Iris pigment epithelial cell (primary cell): ENCODE data around the gene RAB5B.
"Not testable (repeated sequence)": the region's sequence is repeated elsewhere in the genome, so short reads cannot be mapped to it uniquely, and the experiment has no call there.

ENCODE experiments used
- DNase-seq: peaks from one replicate; pipeline ENCODE4 v3.0.0-alpha.2; 2011; ENCODE audit warnings: low read depth

RAB5B gene

GRCh38 chr12:55982319-55982936 is 8.6 kb downstream of the RAB5B start:
- DNase-seq, result no peak

GRCh38 chr12:55983232-55983842 is 9.5 kb downstream of the RAB5B start:
- no peak for DNase-seq

GRCh38 chr12:55984861-55985260 is 11.0 kb downstream of the RAB5B start:
- DNase-seq, result no peak

- DNase-seq, result no peak
Measured at GRCh38 chr12:55985341-55985740, 11.5 kb downstream of the RAB5B start.

GRCh38 chr12:55985976-55986375 is 12.1 kb downstream of the RAB5B start:
- DNase-seq, result not testable (repeated sequence)

- no peak for DNase-seq
Measured at GRCh38 chr12:55991110-55991509, 17.2 kb downstream of the RAB5B start.

- DNase-seq, result no peak
Measured at GRCh38 chr12:55993230-55993853, 19.5 kb downstream of the RAB5B start.

GRCh38 chr12:55995366-55995765 is 21.5 kb downstream of the RAB5B start:
- DNase-seq, result no peak

GRCh38 chr12:55996201-55996714 is 22.4 kb downstream of the RAB5B start:
- DNase-seq, result peak; percentile 56

GRCh38 chr12:55996715-55997534 is 23.0 kb downstream of the RAB5B start, which contains the start of gene SUOX:
Gene SUOX, plus strand, starts transcription at chr12:55997276. Its CDS starts 4,946 bp downstream, at chr12:56002222.
- DNase-seq, result peak; percentile 99

GRCh38 chr12:55997535-55997859 is 23.6 kb downstream of the RAB5B start:
- no peak for DNase-seq

- not testable (repeated sequence) for DNase-seq
Measured at GRCh38 chr12:55999522-55999921, 25.6 kb downstream of the RAB5B start.

- not testable (repeated sequence) for DNase-seq
Measured at GRCh38 chr12:55999999-56000540, 26.2 kb downstream of the RAB5B start.

GRCh38 chr12:56001487-56002100 is 27.7 kb downstream of the RAB5B start:
- DNase-seq, result no peak

GRCh38 chr12:56003376-56003775 is 29.5 kb downstream of the RAB5B start:
- DNase-seq, result peak; percentile 16

GRCh38 chr12:56004211-56004610 is 30.3 kb downstream of the RAB5B start:
- no peak for DNase-seq

- peak; percentile 7 for DNase-seq
Measured at GRCh38 chr12:56007564-56008559, 34.0 kb downstream of the RAB5B start.

- no peak for DNase-seq
Measured at GRCh38 chr12:56010111-56010570, 36.3 kb downstream of the RAB5B start.

- peak; percentile 49 for DNase-seq
Measured at GRCh38 chr12:56011509-56012090, 37.7 kb downstream of the RAB5B start.

GRCh38 chr12:56013482-56013881 is 39.6 kb downstream of the RAB5B start:
- no peak for DNase-seq
